ENCODE results near the gene CFAP300.

DNA sequence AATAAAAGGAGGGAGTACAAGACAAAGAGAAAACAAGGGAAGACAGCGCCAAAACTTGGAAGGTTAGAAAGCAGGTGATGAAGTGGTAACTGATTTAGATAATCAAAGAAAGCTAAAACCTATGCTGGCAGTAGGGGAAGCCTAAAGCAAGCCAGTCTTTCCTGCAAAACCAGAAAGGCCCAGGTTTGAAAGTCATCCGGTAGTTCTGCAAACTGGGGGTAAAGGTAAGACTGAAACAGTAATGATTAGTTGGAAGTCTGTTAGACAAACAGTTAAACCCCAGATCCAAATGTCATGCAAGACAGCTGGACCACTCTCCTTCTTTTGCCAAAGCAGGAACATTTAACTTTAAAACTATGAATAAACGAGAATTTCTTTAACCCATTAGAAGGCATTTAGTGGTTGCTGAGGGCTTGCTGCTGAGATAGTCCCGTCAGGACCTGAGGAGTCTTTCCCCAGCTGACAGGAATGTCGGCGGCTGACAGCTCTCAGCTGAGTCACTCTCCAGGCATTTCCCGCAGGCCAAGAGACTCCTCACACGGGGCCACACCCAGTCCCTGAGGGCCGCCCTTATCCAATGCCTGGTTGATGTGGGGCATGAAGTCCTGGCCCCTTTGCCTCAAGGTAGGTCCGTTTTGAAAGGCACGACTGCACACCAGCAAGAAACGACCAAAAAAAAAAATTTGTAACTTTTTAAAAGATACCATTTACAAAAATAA lies 36.3 kb upstream of the CFAP300 start:
- TF ChIP-seq, protein P1, sequence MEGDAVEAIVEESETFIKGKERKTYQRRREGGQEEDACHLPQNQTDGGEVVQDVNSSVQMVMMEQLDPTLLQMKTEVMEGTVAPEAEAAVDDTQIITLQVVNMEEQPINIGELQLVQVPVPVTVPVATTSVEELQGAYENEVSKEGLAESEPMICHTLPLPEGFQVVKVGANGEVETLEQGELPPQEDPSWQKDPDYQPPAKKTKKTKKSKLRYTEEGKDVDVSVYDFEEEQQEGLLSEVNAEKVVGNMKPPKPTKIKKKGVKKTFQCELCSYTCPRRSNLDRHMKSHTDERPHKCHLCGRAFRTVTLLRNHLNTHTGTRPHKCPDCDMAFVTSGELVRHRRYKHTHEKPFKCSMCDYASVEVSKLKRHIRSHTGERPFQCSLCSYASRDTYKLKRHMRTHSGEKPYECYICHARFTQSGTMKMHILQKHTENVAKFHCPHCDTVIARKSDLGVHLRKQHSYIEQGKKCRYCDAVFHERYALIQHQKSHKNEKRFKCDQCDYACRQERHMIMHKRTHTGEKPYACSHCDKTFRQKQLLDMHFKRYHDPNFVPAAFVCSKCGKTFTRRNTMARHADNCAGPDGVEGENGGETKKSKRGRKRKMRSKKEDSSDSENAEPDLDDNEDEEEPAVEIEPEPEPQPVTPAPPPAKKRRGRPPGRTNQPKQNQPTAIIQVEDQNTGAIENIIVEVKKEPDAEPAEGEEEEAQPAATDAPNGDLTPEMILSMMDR (IDR thresholded peaks at IDR 0.05): no peak
- TF ChIP-seq POLR2AphosphoS5 (IDR thresholded peaks at IDR 0.05; ENCODE audit: insufficient read depth in 1 of 2, low read depth in 1 of 2) (no peak), POLR2A (IDR thresholded peaks at IDR 0.05) (no peak)
